Measurements from ENCODE around the gene OR1F1. TPM values are rescaled to one million over a fixed set of nuclear protein-coding genes. Genes with fewer than 3 reads are reported as not detected.

OR1F1 gene
- total and polyA plus RNA-seq, 2 of the 8 experiments (the other 6 are each of a cell fraction or from before 2014, with no cell fraction given) = 0.52 to 1.2 TPM

DNA sequence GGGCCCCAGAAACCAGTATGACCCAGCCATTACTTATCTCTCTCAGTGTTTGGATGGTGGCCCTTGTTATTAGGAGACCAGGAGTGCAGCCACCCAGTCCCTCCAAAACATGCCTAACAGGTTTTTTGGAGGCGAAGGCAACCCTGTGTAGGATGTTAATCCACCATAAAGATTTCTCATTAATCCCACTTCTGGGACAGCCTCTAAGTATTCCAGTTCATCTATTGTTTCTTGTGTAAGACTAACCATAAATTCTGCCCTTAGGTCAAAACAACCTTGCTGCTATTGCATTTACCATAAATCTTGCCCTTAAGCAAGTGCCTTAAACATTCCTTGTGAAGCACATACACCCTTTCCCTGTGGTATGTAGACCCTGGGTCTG is 21.5 kb upstream of the OR1F1 start:
- H3K56ac ChIP-seq (replicated peaks; ENCODE audit: insufficient read length, low read depth, low read length) = no peak overlapping the region
- ChIA-PET POLR2A (ENCODE audit: partially characterized antibody) (interaction anchor here (0.9 to 1.2 kb wide), 2 partner anchors 17 to 26 kb away, joined by 4 to 6 read pairs; no protein-coding TSS in a partner anchor), CTCF (ENCODE audit: partially characterized antibody) (interaction anchor here (0.6 to 2.1 kb wide), 15 partner anchors 8 to 103 kb away, joined by 3 to 12 read pairs (median 4); partner anchors contain the start of gene ZNF205)
- H3K23ac ChIP-seq (ENCODE audit: insufficient read length) = no peak overlapping the region
- DNase-seq (ENCODE audit: low read depth in 1 of 2, low spot score in 2 of 2) (no peak), FAIRE-seq (no peak)
- peaks cover 8 to 12% of the 10 kb centered on the region in 2 experiments for H3K9me3 ChIP-seq (ENCODE audit: insufficient read depth in 2 of 2, low read depth in 1 of 2, low read length in 1 of 2)
- no peak overlapping the region for H3K14ac ChIP-seq (ENCODE audit: insufficient read length)
- no peak overlapping the region for H3K4me2 ChIP-seq (ENCODE audit: insufficient read depth in 1 of 2, low read depth in 2 of 2, low read length in 2 of 2)
- no peak overlapping the region for H3K27ac ChIP-seq (ENCODE audit: low read depth, low read length)
- H2BK12ac ChIP-seq (ENCODE audit: low read depth, low read length) = no peak overlapping the region
- no peak overlapping the region for H2BK20ac ChIP-seq (ENCODE audit: low read length)
- H2BK120ac ChIP-seq (replicated peaks; ENCODE audit: low read depth, low read length) = no peak overlapping the region
- H2BK5ac ChIP-seq (ENCODE audit: low read depth, low read length) = no peak overlapping the region
- no peak overlapping the region for H4K8ac ChIP-seq (ENCODE audit: extremely low read depth, insufficient read depth, low read length)
- H3K4ac ChIP-seq (replicated peaks; ENCODE audit: insufficient read length, low read depth, low read length) = no peak overlapping the region
- H2AFZ ChIP-seq (ENCODE audit: low read length) = no peak overlapping the region
- H2AK5ac ChIP-seq (ENCODE audit: low read depth, low read length) = no peak overlapping the region
- H2BK15ac ChIP-seq (ENCODE audit: low read length) = no peak overlapping the region
- H4K20me1 ChIP-seq (replicated peaks in 1 of 2; ENCODE audit: control insufficient read depth in 1 of 2, insufficient read depth in 2 of 2, low read length in 2 of 2) = no peaks in the 10 kb centered on the region
- no peak overlapping the region for H3K18ac ChIP-seq (ENCODE audit: extremely low read depth, low read length)
- no peak overlapping the region for H3K9ac ChIP-seq (replicated peaks in 1 of 4; ENCODE audit: extremely low read depth in 1 of 4, low read depth in 3 of 4, low read length in 3 of 4)
- no peak overlapping the region for H3K4me3 ChIP-seq (ENCODE audit: extremely low read depth in 1 of 4, insufficient read depth in 2 of 4, low read depth in 3 of 4, low read length in 4 of 4)
- H3K79me1 ChIP-seq (ENCODE audit: low read depth, low read length) = no peaks in the 10 kb centered on the region
- H3K79me2 ChIP-seq (ENCODE audit: control insufficient read depth in 1 of 2, insufficient read depth in 2 of 2, low read length in 2 of 2) = no peaks in the 10 kb centered on the region
- peaks cover 14% of the 10 kb centered on the region; the same call in 1 of the 2 replicates for H3K23me2 ChIP-seq (ENCODE audit: low read depth, low read length)
- H4K5ac ChIP-seq (ENCODE audit: insufficient read length, low read depth, low read length) = no peak overlapping the region
- no peak overlapping the region for H4K91ac ChIP-seq (replicated peaks; ENCODE audit: insufficient read length, low read length)
- H3K4me1 ChIP-seq (replicated peaks in 1 of 4; ENCODE audit: control insufficient read depth in 3 of 4, insufficient read depth in 4 of 4, low read length in 3 of 4) = peaks cover 0 to 4% (median 2%) of the 10 kb centered on the region in 4 experiments; a peak in 2 of 7 replicates
- WGBS, 2 experiments (ENCODE audit: extremely low coverage in 1 of 2, insufficient coverage in 1 of 2, insufficient read length in 1 of 2, insufficient replicate concordance in 2 of 2, low coverage in 1 of 2, low lambda C conversion rate in 2 of 2, missing lambda C conversion rate in 1 of 2) = 39% methylated on average over 1 of the region's 1 CpG; no CpG with 5 or more reads in 1 of the 2 experiments
- no peaks in the 10 kb centered on the region for H3K36me3 ChIP-seq (ENCODE audit: control insufficient read depth in 2 of 4, insufficient read depth in 4 of 4, low read length in 3 of 4)
- H3K27me3 ChIP-seq (replicated peaks in 1 of 4; ENCODE audit: control insufficient read depth in 3 of 4, extremely low read depth in 1 of 4, insufficient read depth in 3 of 4, low read length in 3 of 4) = peaks cover 0 to 23% (median 14%) of the 10 kb centered on the region in 4 experiments; a peak in 5 of 7 replicates
- TF ChIP-seq GTF2F1 (IDR thresholded peaks at IDR 0.05; ENCODE audit: borderline replicate concordance, low read depth, low read length) = no peak
- no peak for TF ChIP-seq SRF (IDR thresholded peaks at IDR 0.05; ENCODE audit: low read depth, low read length)
- TF ChIP-seq SUZ12 (IDR thresholded peaks at IDR 0.05; ENCODE audit: low read length) = no peak
- TF ChIP-seq CBX5 (IDR thresholded peaks at IDR 0.05; ENCODE audit: low read depth, low read length) = no peak
